HL-60/S4 treated with retinoic acid at 250 ng/mL for 4 days and 3 days (cell line): ENCODE data around the gene LYPD6B.

Source experiments
- in situ Hi-C: fragments of 300-500 bp; cut with MboI; formaldehyde crosslinking; loops from 2 replicates; pipeline ENCODE4 v1.7.0; 2022; ENCODE audit warnings: low sequenced_read_pairs

Gene LYPD6B

GRCh38 chr2:149009576-149010461, 28.7 kb upstream of the LYPD6B start:
- in situ Hi-C loops, result loop anchor here (10.0 kb wide), 1 partner anchor 555 kb away; no protein-coding TSS in a partner anchor

DNA sequence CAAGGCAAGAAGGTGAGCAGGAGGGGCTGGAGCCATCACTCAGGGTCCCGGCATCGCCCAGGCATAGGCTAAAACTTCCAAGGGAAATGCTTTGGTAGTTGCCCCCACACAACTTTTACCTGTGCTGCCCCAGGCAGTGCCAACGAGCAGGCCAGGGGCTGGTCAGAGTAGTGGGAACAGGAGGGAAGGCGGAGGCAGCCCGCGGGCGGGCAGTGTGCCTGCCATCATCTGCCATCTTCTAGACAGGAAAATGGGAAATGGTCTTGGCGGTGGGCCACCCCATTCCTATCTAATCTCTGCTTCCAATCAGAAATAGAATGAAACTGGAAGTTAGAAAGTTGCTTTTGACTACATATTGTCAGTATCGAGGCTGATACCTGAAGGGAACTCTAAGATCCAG, 26.0 kb upstream of the LYPD6B start:
- in situ Hi-C loops, result loop anchor here (10.0 kb wide), 1 partner anchor 552 kb away; no protein-coding TSS in a partner anchor

- in situ Hi-C loops, result loop anchor here (10.0 kb wide), 1 partner anchor 549 kb away; no protein-coding TSS in a partner anchor
Observed at GRCh38 chr2:149015501-149015900, 23.0 kb upstream of the LYPD6B start.

DNA sequence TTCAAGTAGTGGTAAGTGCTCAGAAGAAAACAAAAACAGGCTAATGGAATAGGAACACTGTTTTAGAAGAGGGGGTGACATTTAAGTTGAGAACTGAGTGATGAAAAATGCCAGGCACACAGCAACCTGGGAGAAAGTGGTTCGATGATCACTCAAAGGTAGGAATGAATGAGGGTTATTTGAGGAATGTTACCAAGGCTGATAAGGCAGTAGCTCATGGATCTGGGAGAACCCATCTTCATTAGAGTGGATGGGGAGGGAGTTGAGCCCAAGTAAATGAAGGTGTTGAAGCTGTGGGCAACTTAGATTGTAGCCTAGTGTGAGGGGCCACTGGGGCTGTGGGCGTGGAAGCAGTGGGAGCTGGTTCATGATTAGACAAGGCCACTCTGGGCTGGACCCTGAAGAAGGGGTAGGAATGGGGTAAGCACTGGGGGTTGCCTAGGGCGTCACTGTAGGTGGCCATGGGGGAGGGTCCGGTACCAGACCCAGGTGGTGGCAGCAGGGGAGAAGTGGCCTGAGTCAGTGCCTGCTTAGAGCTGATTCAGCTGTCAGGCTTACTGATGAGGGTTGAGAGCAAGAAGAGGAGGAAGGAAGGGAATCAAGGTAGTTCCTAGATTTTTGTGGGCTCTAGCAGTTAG, 22.5 kb upstream of the LYPD6B start:
- in situ Hi-C loops, result loop anchor here (10.0 kb wide), 1 partner anchor 549 kb away; no protein-coding TSS in a partner anchor

DNA sequence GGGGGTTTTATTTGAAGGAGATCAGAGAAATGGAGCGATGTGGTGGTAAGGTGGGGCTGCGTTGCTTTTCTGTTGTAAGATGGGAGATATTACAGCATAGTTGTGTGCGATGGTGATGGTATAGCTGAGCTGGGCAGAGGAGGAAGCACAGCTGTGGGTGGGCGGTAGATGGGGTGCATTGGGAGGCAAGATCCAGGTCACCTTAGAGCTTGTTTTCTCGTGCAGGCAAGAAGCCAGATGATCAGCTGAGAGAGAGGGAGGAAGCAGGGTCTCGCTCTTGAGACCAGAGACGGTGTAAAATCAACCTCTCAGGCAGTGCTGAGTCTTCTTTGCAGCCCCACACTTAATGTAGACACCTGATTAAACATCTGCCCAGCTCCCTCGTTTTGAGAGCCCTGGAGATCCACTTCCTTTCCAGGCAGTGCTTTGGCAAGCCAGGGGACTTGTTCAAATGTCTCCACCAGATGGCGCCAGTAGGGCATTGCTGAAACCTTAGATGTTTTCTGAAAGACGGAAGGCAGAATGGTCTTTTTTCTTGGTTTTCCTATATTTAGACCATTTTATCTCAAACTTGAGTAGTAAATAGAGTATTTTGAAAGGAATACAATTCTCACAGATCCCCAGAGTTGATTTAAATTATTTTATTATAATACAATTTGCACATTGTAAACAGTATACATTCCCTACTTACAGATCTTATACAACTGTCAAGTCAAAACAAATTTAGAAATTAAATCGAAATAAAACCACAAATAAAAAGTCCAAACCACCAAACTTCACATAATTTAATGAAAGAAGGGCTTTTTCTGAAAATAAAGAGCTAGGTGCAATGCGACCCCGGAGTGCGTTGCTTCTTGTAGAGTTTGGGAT, 21.1 kb upstream of the LYPD6B start:
- in situ Hi-C loops, result loop anchor here (10.0 kb wide), 1 partner anchor 547 kb away; no protein-coding TSS in a partner anchor

- in situ Hi-C loops, result loop anchor here (10.0 kb wide), 1 partner anchor 546 kb away; no protein-coding TSS in a partner anchor
Observed at GRCh38 chr2:149018981-149019380, 19.5 kb upstream of the LYPD6B start.

GRCh38 chr2:149019768-149020167, 18.7 kb upstream of the LYPD6B start:
- in situ Hi-C loops, result loop anchor here (10.0 kb wide), 2 partner anchors 295 to 545 kb away; no protein-coding TSS in a partner anchor

GRCh38 chr2:149020432-149020851, 18.1 kb upstream of the LYPD6B start:
- in situ Hi-C loops, result loop anchor here (10.0 kb wide), 1 partner anchor 294 kb away; no protein-coding TSS in a partner anchor

GRCh38 chr2:149021271-149021719, 17.2 kb upstream of the LYPD6B start:
- in situ Hi-C loops, result loop anchor here (10.0 kb wide), 1 partner anchor 294 kb away; no protein-coding TSS in a partner anchor

DNA sequence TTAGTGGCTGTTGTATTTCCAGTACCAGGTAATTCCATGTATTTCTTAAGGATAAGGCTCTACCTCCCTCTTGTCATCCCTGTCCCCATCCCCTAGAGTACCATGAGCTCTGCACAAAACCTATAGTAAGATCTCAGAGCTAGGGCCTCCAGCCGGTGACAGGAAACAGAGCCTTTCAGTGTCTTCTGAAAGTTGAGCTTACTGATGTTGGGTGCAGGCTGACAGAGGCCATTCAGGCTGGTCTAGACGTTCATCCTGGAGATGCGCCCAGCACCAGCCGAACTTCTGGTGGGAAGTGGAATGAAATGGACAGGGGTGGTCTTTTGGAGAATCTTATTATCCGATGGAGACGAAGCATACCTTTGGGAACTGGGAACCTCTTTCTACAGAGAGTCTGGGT, 16.7 kb upstream of the LYPD6B start:
- in situ Hi-C loops, result loop anchor here (10.0 kb wide), 1 partner anchor 293 kb away; no protein-coding TSS in a partner anchor

- in situ Hi-C loops, result loop anchor here (10.0 kb wide), 1 partner anchor 292 kb away; no protein-coding TSS in a partner anchor
Observed at GRCh38 chr2:149023091-149023490, 15.4 kb upstream of the LYPD6B start.

- in situ Hi-C loops, result loop anchor here (10.0 kb wide), 1 partner anchor 287 kb away; no protein-coding TSS in a partner anchor
Observed at GRCh38 chr2:149027590-149028250, 10.8 kb upstream of the LYPD6B start.

DNA sequence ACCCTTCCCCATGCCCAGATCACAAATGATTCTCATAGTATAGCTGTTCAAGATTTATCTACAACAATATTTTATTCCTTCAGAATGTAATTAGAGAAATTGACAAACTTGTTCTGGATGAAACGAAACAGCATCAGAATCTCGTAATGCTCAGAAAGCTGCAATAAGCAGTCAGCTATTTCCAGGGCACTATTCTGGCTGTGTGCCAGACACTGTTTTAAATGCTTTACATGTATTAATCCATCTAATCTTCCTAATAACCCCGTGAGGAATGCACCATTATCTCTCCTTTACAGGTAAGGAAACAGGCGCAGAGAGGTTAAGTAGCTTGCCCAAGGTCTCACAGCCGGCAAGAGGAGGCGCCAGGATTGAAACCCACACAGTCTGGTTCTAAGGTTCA, 10.1 kb upstream of the LYPD6B start:
- in situ Hi-C loops, result loop anchor here (10.0 kb wide), 1 partner anchor 286 kb away; no protein-coding TSS in a partner anchor

DNA sequence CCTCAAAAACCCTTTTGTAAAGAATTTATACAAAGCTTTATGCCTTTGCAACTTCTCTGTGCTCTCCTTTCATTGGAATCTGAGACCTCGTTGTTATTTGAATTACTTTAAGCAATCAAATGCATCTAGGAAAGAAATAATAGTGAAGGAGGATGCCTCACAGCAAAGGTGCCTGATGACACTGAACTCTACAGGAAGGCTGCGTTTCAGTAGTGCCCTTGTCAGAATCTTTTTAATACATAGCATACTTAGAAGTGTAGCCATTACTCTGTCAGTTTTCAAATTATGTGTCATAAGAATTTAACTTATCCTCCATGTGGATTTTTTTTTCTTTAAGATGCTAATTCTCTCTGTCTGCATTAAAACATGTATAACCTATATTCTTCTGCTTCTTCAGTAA, 9.6 kb upstream of the LYPD6B start:
- in situ Hi-C loops, result loop anchor here (10.0 kb wide), 1 partner anchor 286 kb away; no protein-coding TSS in a partner anchor

- in situ Hi-C loops, result loop anchor here (10.0 kb wide), 1 partner anchor 285 kb away; no protein-coding TSS in a partner anchor
Observed at GRCh38 chr2:149029307-149029965, 9.1 kb upstream of the LYPD6B start.

DNA sequence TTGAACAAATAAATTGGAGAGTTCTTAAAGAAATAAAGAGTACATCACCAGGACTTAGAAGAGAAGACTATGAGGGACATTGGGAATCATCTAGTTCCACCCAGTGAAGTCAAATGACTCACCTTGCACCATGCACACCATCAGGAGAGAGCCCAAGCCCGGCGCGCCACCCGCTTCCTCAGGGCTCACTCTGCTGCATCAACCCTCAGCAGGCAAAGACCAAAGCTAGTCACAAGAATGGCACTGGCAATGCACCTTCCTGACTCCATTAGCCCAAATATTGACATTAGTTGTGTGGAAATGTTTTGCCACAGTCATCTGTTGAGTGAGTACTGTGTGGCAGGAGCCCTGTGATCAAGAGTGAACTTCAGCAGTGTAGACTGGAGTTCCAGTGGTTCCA, 7.1 kb upstream of the LYPD6B start:
- in situ Hi-C loops, result no loop called here

GRCh38 chr2:149033716-149034115, 4.8 kb upstream of the LYPD6B start:
- in situ Hi-C loops, result no loop called here

GRCh38 chr2:149034406-149034805, 4.1 kb upstream of the LYPD6B start:
- in situ Hi-C loops, result no loop called here
